ENCODE results near the gene IQSEC1.

The IQSEC1 gene

DNA sequence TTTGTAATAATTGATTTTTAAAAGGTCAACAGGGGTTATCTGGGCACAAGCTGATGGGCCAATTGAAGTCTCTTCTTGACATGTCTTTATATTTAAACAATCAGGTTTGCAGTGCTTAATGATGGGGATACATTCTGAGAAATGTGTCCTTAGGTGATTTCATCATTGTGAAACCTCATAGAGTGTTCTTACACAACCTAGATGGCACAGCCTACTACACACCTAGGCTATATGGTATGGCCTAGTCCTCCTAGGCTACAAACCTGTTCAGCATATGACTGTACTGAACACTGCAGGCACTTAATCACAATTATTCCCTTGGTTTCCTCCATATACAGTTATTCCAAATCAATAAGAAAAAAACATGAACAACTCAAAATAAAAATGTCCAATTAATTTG is 75.8 kb downstream of the IQSEC1 start:
- peaks cover 34% of the 10 kb centered on the region for H3K36me3 Mint-ChIP-seq (ENCODE audit: low read depth)
- peaks cover 70% of the 10 kb centered on the region for H3K4me1 Mint-ChIP-seq (ENCODE audit: low read depth)
- H3K9me3 Mint-ChIP-seq = no peaks in the 10 kb centered on the region
- H3K27me3 Mint-ChIP-seq = no peaks in the 10 kb centered on the region
- no peak overlapping the region for H3K4me3 Mint-ChIP-seq
- no peak overlapping the region for H3K27ac Mint-ChIP-seq

DNA sequence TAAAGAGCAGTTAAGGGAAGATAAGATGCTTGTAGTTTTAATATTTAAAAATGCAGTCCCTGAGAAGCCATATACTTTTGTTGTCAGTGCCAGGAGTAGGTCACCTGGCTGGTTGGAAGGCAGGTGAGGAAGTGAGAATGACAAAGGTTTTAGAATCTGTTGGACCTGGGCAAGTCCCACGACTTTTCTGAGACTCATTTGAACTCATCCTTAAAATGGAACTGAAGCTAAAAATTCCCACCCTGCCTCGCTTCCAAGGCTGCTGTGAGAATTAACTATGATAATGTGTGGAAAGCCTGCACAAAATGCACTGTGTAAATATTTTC is 77.1 kb downstream of the IQSEC1 start:
- Mint-ChIP-seq H3K36me3 (ENCODE audit: low read depth) (peaks cover 25% of the 10 kb centered on the region), H3K4me1 (ENCODE audit: low read depth) (peaks cover 66% of the 10 kb centered on the region), H3K27ac (peak overlapping the region; percentile 33), H3K27me3 (no peaks in the 10 kb centered on the region), H3K9me3 (no peaks in the 10 kb centered on the region), H3K4me3 (no peak overlapping the region)

GRCh38 chr3:12995389-12996180 is 77.6 kb downstream of the IQSEC1 start:
- Mint-ChIP-seq H3K4me3 (peak overlapping the region; percentile 93), H3K4me1 (ENCODE audit: low read depth) (peaks cover 68% of the 10 kb centered on the region), H3K36me3 (ENCODE audit: low read depth) (peaks cover 25% of the 10 kb centered on the region)

GRCh38 chr3:12994607-12995388 is 78.4 kb downstream of the IQSEC1 start:
- Mint-ChIP-seq H3K4me3 (peak overlapping the region; percentile 93), H3K4me1 (ENCODE audit: low read depth) (peaks cover 66% of the 10 kb centered on the region), H3K9me3 (no peaks in the 10 kb centered on the region), H3K27ac (peak overlapping the region; percentile 85), H3K36me3 (ENCODE audit: low read depth) (peaks cover 21% of the 10 kb centered on the region), H3K27me3 (no peaks in the 10 kb centered on the region)

More at GRCh38 chr3:12995389-12996180, 77.6 kb downstream of the IQSEC1 start:
- H3K27me3 Mint-ChIP-seq = no peaks in the 10 kb centered on the region
- H3K27ac Mint-ChIP-seq = peak overlapping the region; percentile 85
- H3K9me3 Mint-ChIP-seq = no peaks in the 10 kb centered on the region

GRCh38 chr3:12994357-12994606 is 78.9 kb downstream of the IQSEC1 start:
- Mint-ChIP-seq H3K4me1 (ENCODE audit: low read depth) (peaks cover 62% of the 10 kb centered on the region), H3K36me3 (ENCODE audit: low read depth) (peaks cover 20% of the 10 kb centered on the region), H3K27ac (no peak overlapping the region), H3K4me3 (peak overlapping the region; percentile 93), H3K27me3 (no peaks in the 10 kb centered on the region), H3K9me3 (no peaks in the 10 kb centered on the region)

GRCh38 chr3:12993517-12994356 is 79.5 kb downstream of the IQSEC1 start:
- no peaks in the 10 kb centered on the region for H3K9me3 Mint-ChIP-seq
- peak overlapping the region; percentile 93 for H3K4me3 Mint-ChIP-seq
- H3K27me3 Mint-ChIP-seq = no peaks in the 10 kb centered on the region
- H3K4me1 Mint-ChIP-seq (ENCODE audit: low read depth) = peaks cover 61% of the 10 kb centered on the region
- H3K36me3 Mint-ChIP-seq (ENCODE audit: low read depth) = peaks cover 20% of the 10 kb centered on the region
- no peak overlapping the region for H3K27ac Mint-ChIP-seq

DNA sequence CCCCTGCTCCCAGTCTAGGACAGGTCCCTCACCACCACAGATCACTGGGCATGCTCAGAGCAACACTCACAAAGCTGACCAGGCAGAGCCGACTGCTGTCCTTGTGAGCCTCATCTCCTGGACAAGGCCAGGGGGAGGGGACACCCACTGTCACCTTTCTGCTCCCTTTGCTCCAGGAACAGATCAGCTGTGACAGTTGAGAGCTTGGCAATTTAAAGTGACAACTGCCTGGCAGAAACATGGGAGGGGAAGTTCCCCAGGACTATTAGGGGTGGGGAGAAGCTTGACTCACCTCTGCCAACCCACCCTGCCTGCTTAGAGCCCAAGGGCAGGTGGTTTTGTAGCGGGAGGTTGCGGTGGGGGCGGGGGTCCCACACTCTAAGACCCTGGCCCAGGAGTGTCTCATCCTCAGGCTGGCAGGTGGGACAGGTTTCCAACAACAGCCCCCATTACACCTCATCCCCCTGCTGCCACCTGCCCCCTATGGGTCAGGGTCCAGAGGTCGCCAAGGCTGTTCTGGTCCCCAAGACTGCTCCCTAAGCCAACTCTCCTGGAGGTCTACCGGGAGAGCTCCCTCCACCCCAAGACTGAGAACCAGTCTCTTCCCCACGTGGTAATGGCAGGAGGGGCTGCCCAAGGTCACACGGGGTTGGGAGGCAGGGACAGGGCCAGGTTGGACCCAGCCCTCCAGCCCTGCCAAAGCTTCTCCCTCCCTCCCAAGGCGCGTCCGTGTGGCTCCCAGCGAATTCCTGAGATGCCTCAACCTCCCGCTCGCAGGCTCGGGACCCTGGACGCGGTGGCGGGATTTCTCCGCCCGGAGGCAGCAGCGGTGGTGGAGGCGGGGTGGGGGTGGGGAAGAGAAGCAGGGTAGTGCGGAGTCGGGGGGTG is 80.4 kb downstream of the IQSEC1 start:
- no peaks in the 10 kb centered on the region for H3K9me3 Mint-ChIP-seq
- H3K27ac Mint-ChIP-seq = no peak overlapping the region
- H3K36me3 Mint-ChIP-seq (ENCODE audit: low read depth) = peaks cover 16% of the 10 kb centered on the region
- peak overlapping the region; percentile 10 for H3K4me3 Mint-ChIP-seq
- H3K27me3 Mint-ChIP-seq = no peaks in the 10 kb centered on the region
- H3K4me1 Mint-ChIP-seq (ENCODE audit: low read depth) = peaks cover 58% of the 10 kb centered on the region

DNA sequence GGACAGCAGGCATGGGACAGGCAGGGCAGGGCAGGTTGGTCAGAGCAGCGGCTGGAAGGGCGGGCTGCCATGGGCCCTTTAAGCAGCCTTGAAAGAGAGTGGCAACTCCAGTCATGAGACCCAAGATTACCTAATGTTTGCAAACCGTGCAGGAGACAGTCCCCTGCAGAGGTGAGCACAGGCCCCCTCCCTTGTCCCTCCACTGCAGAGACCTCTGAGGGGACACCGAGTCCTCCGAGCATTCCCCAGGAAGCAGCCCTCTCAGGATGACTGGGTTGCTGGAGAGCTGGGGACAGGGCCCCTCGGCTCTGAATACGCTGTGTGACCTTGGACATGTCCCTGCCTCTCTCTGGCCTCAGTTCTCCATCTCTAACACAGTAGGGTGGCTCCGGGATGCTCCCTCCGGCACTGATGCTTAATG is 81.4 kb downstream of the IQSEC1 start:
- H3K4me3 Mint-ChIP-seq = no peak overlapping the region
- H3K27ac Mint-ChIP-seq = no peak overlapping the region
- peaks cover 11% of the 10 kb centered on the region for H3K36me3 Mint-ChIP-seq (ENCODE audit: low read depth)
- peaks cover 57% of the 10 kb centered on the region for H3K4me1 Mint-ChIP-seq (ENCODE audit: low read depth)
- no peaks in the 10 kb centered on the region for H3K9me3 Mint-ChIP-seq
- no peaks in the 10 kb centered on the region for H3K27me3 Mint-ChIP-seq

GRCh38 chr3:12991481-12991837 is 81.8 kb downstream of the IQSEC1 start:
- Mint-ChIP-seq H3K27me3 (no peaks in the 10 kb centered on the region), H3K27ac (no peak overlapping the region), H3K4me3 (no peak overlapping the region), H3K9me3 (no peaks in the 10 kb centered on the region), H3K4me1 (ENCODE audit: low read depth) (peaks cover 52% of the 10 kb centered on the region), H3K36me3 (ENCODE audit: low read depth) (peaks cover 8% of the 10 kb centered on the region)

- H3K4me1 Mint-ChIP-seq (ENCODE audit: low read depth) = peaks cover 50% of the 10 kb centered on the region
- H3K4me3 Mint-ChIP-seq = no peak overlapping the region
- H3K27ac Mint-ChIP-seq = no peak overlapping the region
- H3K9me3 Mint-ChIP-seq = no peaks in the 10 kb centered on the region
- no peaks in the 10 kb centered on the region for H3K27me3 Mint-ChIP-seq
- H3K36me3 Mint-ChIP-seq (ENCODE audit: low read depth) = peaks cover 4% of the 10 kb centered on the region
These were observed 82.3 kb downstream of the IQSEC1 start for GRCh38 chr3:12990781-12991480.

DNA sequence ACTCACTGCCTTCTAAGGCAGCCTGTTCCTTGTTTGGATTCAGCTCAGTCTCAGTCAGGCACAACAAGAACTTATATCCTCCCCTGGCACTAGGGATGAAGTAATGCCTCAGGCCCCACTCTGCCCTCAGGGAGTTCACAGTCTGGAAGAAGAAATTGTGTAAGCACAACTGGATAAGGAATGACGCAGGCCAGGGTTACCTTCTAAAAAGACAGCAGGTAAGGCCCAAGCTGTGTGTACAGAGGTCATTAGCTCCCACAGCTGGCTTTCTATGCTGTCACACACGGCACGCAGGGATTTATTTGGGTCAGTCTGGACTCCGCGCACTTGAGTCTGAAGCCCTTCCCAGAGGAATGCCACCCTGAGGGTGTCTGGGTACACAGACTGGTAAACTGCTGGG is 82.9 kb downstream of the IQSEC1 start:
- H3K36me3 Mint-ChIP-seq (ENCODE audit: low read depth) = peaks cover 4% of the 10 kb centered on the region
- no peak overlapping the region for H3K4me3 Mint-ChIP-seq
- no peaks in the 10 kb centered on the region for H3K27me3 Mint-ChIP-seq
- peaks cover 50% of the 10 kb centered on the region for H3K4me1 Mint-ChIP-seq (ENCODE audit: low read depth)
- no peak overlapping the region for H3K27ac Mint-ChIP-seq
- no peaks in the 10 kb centered on the region for H3K9me3 Mint-ChIP-seq

DNA sequence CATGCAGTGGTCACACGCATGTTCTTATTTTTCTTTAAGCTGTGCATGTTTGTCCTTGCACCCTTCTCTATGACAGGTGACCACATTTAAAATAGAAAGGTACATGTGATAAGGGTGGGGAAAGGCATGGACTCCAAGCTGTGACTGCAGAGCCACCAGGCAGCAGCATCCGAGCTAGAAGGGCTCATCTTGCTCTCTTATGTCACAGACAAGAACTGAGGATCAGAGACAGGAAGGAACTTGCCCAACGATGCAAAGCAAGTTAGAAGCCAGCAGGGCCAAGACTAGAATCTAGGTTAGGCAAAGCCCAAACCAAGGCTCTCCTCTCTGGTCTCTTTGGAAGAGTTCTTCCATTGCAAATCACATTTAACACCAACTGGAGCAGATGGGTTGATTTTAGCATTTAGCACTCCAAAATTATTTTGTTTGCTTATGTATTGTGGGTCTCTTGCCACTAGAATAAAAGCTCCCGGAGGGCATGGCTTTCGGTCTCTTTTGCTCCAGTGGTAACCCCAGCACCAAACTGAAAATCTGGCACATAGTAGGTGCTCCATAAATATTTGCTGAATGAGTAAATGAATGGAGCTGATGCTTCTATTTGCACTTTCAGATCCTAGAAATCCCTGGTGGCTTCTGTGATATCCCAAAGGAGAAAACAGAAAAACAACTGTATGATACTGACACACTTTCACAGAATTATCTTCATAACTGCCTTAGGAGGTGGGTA is 84.3 kb downstream of the IQSEC1 start:
- Mint-ChIP-seq H3K27me3 (no peaks in the 10 kb centered on the region), H3K36me3 (ENCODE audit: low read depth) (peaks cover 4% of the 10 kb centered on the region), H3K4me3 (no peak overlapping the region), H3K4me1 (ENCODE audit: low read depth) (peaks cover 54% of the 10 kb centered on the region), H3K27ac (no peak overlapping the region), H3K9me3 (no peaks in the 10 kb centered on the region)

DNA sequence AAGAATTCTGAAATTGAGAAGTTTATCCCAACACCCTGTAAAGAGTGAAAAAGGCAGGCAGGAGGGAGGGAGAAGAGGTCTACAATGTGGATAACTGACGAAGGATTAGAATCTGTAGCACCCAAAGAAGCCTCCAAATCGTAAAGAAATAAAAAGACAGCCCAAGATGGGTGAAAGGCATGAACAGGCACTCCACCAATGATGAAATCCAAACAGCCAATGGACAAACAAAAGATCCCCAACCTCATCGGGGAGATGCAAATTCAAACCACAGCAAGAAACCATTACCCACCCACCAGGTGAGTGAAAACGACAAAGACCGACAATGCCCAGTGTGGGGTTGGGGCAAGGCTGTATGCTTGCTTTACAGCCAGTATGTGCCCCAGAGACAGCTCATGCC is 85.6 kb downstream of the IQSEC1 start:
- Mint-ChIP-seq H3K9me3 (no peaks in the 10 kb centered on the region), H3K36me3 (ENCODE audit: low read depth) (peaks cover 4% of the 10 kb centered on the region), H3K27ac (no peak overlapping the region), H3K4me3 (no peak overlapping the region), H3K27me3 (no peaks in the 10 kb centered on the region), H3K4me1 (ENCODE audit: low read depth) (peaks cover 61% of the 10 kb centered on the region)

Measured in stimulated activated naive CD8-positive, alpha-beta T cell treated with anti-CD3 and anti-CD28 coated beads, Interleukin-15, Interleukin-2, amounts not matched to agents 100 ng/mL and 50 ng/mL, for 24 hours (primary cell).